Ovary (tissue), 3 donors: ENCODE measurements around the gene NPTXR.

Source experiments
- CTCF ChIP-seq, 3 donors: fragments of 450-650 bp in 2 of 3; fragments of 200-600 bp in 1 of 3; IDR thresholded peaks; one replicate each; pipeline versions ENCODE4 v1.5.1 to v1.8.0; 2016 to 2022; ENCODE audit warnings: antibody characterized with exemption in 3 of 3, mild to moderate bottlenecking in 1 of 3
- EP300 ChIP-seq: sonication (generic); formaldehyde crosslinking; IDR thresholded peaks from one replicate; pipeline ENCODE4 v1.6.1; 2017; ENCODE audit warnings: antibody characterized with exemption
- POLR2A ChIP-seq: fragments of 450-650 bp; IDR thresholded peaks from one replicate; pipeline ENCODE4 v1.6.1; 2017; ENCODE audit warnings: antibody characterized with exemption, mild to moderate bottlenecking, moderate library complexity
- donor health status: DM: no; HTN: no; CAD: no.

GRCh38 chr22:38811241-38811640 lies 32.6 kb downstream of the NPTXR start:
- TF ChIP-seq CTCF (IDR thresholded peaks at IDR 0.05) (no peak), POLR2A (no peak), EP300 (no peak)
